Activated CD8-positive, alpha-beta T cell treated with anti-CD3 and anti-CD28 coated beads, Interleukin-2, amount 10 ng/mL, durations not matched to agents 7 days and 5 days (primary cell): ENCODE data around the gene SRCIN1. TPM values are rescaled to one million over a fixed set of nuclear protein-coding genes. Genes with fewer than 3 reads are reported as not detected.

Experiments used
- ATAC-seq: fragments of 150-1000 bp; cut with Tn5 transposase; one replicate; pipeline ENCODE4 v1.10.0; 2021; ENCODE audit warnings: moderate library complexity
- CTCF ChIA-PET: fragments of 350-600 bp; sonication (Branson Sonifier 250); formaldehyde crosslinking; loops from one replicate; lab custom pipeline; 2021; ENCODE audit warnings: antibody characterized with exemption; lab: Charles Lee
- POLR2A ChIA-PET: fragments of 350-600 bp; sonication (Branson Sonifier 250); formaldehyde crosslinking; loops from one replicate; lab custom pipeline; 2021; ENCODE audit warnings: antibody characterized with exemption; lab: Charles Lee
- DNase-seq: peaks from one replicate; pipeline ENCODE4 v3.0.0-alpha.2; 2020
- H3K27ac Mint-ChIP-seq: one replicate; pipeline ENCODE4 v1.8.0; 2021; ENCODE audit warnings: mild to moderate bottlenecking, mixed read lengths
- H3K27me3 Mint-ChIP-seq: one replicate; pipeline ENCODE4 v1.8.0; 2021; ENCODE audit warnings: low read depth, mixed read lengths
- H3K36me3 Mint-ChIP-seq: one replicate; pipeline ENCODE4 v1.8.0; 2021; ENCODE audit warnings: low read depth, mixed read lengths
- H3K4me1 Mint-ChIP-seq: one replicate; pipeline ENCODE4 v1.8.0; 2021; ENCODE audit warnings: low read depth, mixed read lengths
- H3K4me3 Mint-ChIP-seq: one replicate; pipeline ENCODE4 v1.8.0; 2021; ENCODE audit warnings: mild to moderate bottlenecking, mixed read lengths
- H3K9me3 Mint-ChIP-seq: one replicate; pipeline ENCODE4 v1.8.0; 2022; ENCODE audit warnings: mixed read lengths; ENCODE audit not compliant: insufficient read depth
- total RNA-seq, 2 experiments: library from RNA; stranded (reverse); gene quantifications; one replicate each; pipeline ENCODE4 v1.2.3, GENCODE V29; 2021

Gene SRCIN1
- total RNA-seq, 2 experiments from 2014 or later = 0.34 TPM; not detected in 1

GRCh38 chr17:38577244-38577643, 28.5 kb downstream of the SRCIN1 start:
- ChIA-PET POLR2A (no interaction called here), CTCF (interaction anchor here (0.8 to 2.1 kb wide), 3 partner anchors 18 to 30 kb away, joined by 3 to 8 read pairs (median 5); no protein-coding TSS in a partner anchor)
- ATAC-seq = no peak
- Mint-ChIP-seq H3K27ac (no peak overlapping the region), H3K36me3 (no peaks in the 10 kb centered on the region), H3K27me3 (peaks cover 80% of the 10 kb centered on the region), H3K4me3 (no peak overlapping the region), H3K9me3 (no peaks in the 10 kb centered on the region), H3K4me1 (peaks cover 2% of the 10 kb centered on the region)
- DNase-seq = no peak

GRCh38 chr17:38575781-38576180, 30.0 kb downstream of the SRCIN1 start:
- no peak overlapping the region for H3K27ac Mint-ChIP-seq
- peaks cover 2% of the 10 kb centered on the region for H3K4me1 Mint-ChIP-seq
- no peak overlapping the region for H3K4me3 Mint-ChIP-seq
- H3K9me3 Mint-ChIP-seq = no peaks in the 10 kb centered on the region
- ChIA-PET CTCF (interaction anchor here (1.1 to 1.3 kb wide), 2 partner anchors 8 to 17 kb away, joined by 5 read pairs; no protein-coding TSS in a partner anchor), POLR2A (no interaction called here)
- no peaks in the 10 kb centered on the region for H3K36me3 Mint-ChIP-seq
- peaks cover 85% of the 10 kb centered on the region for H3K27me3 Mint-ChIP-seq
- DNase-seq (no peak), ATAC-seq (no peak)

- H3K27ac Mint-ChIP-seq = no peak overlapping the region
- ATAC-seq (no peak), DNase-seq (no peak)
- ChIA-PET CTCF (interaction anchor here (0.7 to 1.3 kb wide), 2 partner anchors 9 to 31 kb away, joined by 3 to 5 read pairs; partner anchors contain the start of gene SRCIN1), POLR2A (no interaction called here)
- no peaks in the 10 kb centered on the region for H3K9me3 Mint-ChIP-seq
- no peak overlapping the region for H3K4me3 Mint-ChIP-seq
- no peaks in the 10 kb centered on the region for H3K36me3 Mint-ChIP-seq
- H3K27me3 Mint-ChIP-seq = peaks cover 83% of the 10 kb centered on the region
- H3K4me1 Mint-ChIP-seq = peaks cover 2% of the 10 kb centered on the region
Observed at GRCh38 chr17:38574712-38575111, 31.0 kb downstream of the SRCIN1 start.

- ATAC-seq (no peak), DNase-seq (no peak)
- Mint-ChIP-seq H3K4me3 (no peak overlapping the region), H3K27ac (no peak overlapping the region), H3K9me3 (no peaks in the 10 kb centered on the region), H3K27me3 (peaks cover 79% of the 10 kb centered on the region), H3K4me1 (peaks cover 2% of the 10 kb centered on the region), H3K36me3 (no peaks in the 10 kb centered on the region)
- CTCF ChIA-PET = no interaction called here
- POLR2A ChIA-PET = no interaction called here
Observed at GRCh38 chr17:38572669-38573365, 32.9 kb downstream of the SRCIN1 start.

- Mint-ChIP-seq H3K9me3 (no peaks in the 10 kb centered on the region), H3K27me3 (peaks cover 77% of the 10 kb centered on the region), H3K4me1 (peaks cover 2% of the 10 kb centered on the region), H3K4me3 (no peak overlapping the region), H3K27ac (no peak overlapping the region), H3K36me3 (no peaks in the 10 kb centered on the region)
- ChIA-PET POLR2A (no interaction called here), CTCF (no interaction called here)
- ATAC-seq (no peak), DNase-seq (no peak)
Observed at GRCh38 chr17:38571833-38572668, 33.7 kb downstream of the SRCIN1 start.

- ChIA-PET POLR2A (no interaction called here), CTCF (no interaction called here)
Observed at GRCh38 chr17:38569701-38570512, 35.8 kb downstream of the SRCIN1 start.

GRCh38 chr17:38568845-38569510, 36.8 kb downstream of the SRCIN1 start:
- peaks cover 75% of the 10 kb centered on the region for H3K27me3 Mint-ChIP-seq
- H3K4me1 Mint-ChIP-seq = peaks cover 2% of the 10 kb centered on the region
- H3K36me3 Mint-ChIP-seq = no peaks in the 10 kb centered on the region
- no peak overlapping the region for H3K27ac Mint-ChIP-seq
- CTCF ChIA-PET = no interaction called here
- ATAC-seq = no peak
- H3K9me3 Mint-ChIP-seq = no peaks in the 10 kb centered on the region
- no peak for DNase-seq
- POLR2A ChIA-PET = no interaction called here
- no peak overlapping the region for H3K4me3 Mint-ChIP-seq

More at GRCh38 chr17:38569701-38570512, 35.8 kb downstream of the SRCIN1 start:
- H3K9me3 Mint-ChIP-seq = no peaks in the 10 kb centered on the region
- H3K4me1 Mint-ChIP-seq = peaks cover 2% of the 10 kb centered on the region
- peaks cover 74% of the 10 kb centered on the region for H3K27me3 Mint-ChIP-seq
- ATAC-seq = no peak
- no peak overlapping the region for H3K27ac Mint-ChIP-seq
- no peaks in the 10 kb centered on the region for H3K36me3 Mint-ChIP-seq
- DNase-seq = no peak
- no peak overlapping the region for H3K4me3 Mint-ChIP-seq

GRCh38 chr17:38568274-38568673, 37.5 kb downstream of the SRCIN1 start:
- Mint-ChIP-seq H3K36me3 (no peaks in the 10 kb centered on the region), H3K27me3 (peaks cover 75% of the 10 kb centered on the region), H3K4me1 (peaks cover 2% of the 10 kb centered on the region), H3K27ac (no peak overlapping the region), H3K9me3 (no peaks in the 10 kb centered on the region), H3K4me3 (no peak overlapping the region)
- POLR2A ChIA-PET = no interaction called here
- CTCF ChIA-PET = no interaction called here
- ATAC-seq (no peak), DNase-seq (no peak)

GRCh38 chr17:38567350-38567749, 38.4 kb downstream of the SRCIN1 start:
- H3K27me3 Mint-ChIP-seq = peaks cover 79% of the 10 kb centered on the region
- H3K4me1 Mint-ChIP-seq = no peaks in the 10 kb centered on the region
- CTCF ChIA-PET = interaction anchor here (0.6 to 2.1 kb wide), 3 partner anchors 9 to 102 kb away, joined by 3 to 10 read pairs (median 8); no protein-coding TSS in a partner anchor
- POLR2A ChIA-PET = no interaction called here
- no peak for DNase-seq
- H3K4me3 Mint-ChIP-seq = no peak overlapping the region
- no peak overlapping the region for H3K27ac Mint-ChIP-seq
- no peaks in the 10 kb centered on the region for H3K9me3 Mint-ChIP-seq
- ATAC-seq = no peak
- no peaks in the 10 kb centered on the region for H3K36me3 Mint-ChIP-seq

GRCh38 chr17:38566666-38567031, 39.1 kb downstream of the SRCIN1 start:
- ATAC-seq (no peak), DNase-seq (no peak)
- CTCF ChIA-PET = interaction anchor here (0.6 to 2.1 kb wide), 3 partner anchors 8 to 101 kb away, joined by 3 to 10 read pairs (median 8); no protein-coding TSS in a partner anchor
- Mint-ChIP-seq H3K4me3 (no peak overlapping the region), H3K27ac (no peak overlapping the region), H3K9me3 (no peaks in the 10 kb centered on the region), H3K36me3 (no peaks in the 10 kb centered on the region), H3K4me1 (no peaks in the 10 kb centered on the region), H3K27me3 (peaks cover 78% of the 10 kb centered on the region)
- POLR2A ChIA-PET = no interaction called here
